Gastrocnemius medialis (tissue), 4 donors: Measurements from ENCODE around the gene SLC28A2. TPM values are rescaled to one million over a fixed set of nuclear protein-coding genes. Genes with fewer than 3 reads are reported as not detected.

ENCODE experiments used
- ATAC-seq, 2 donors: fragments of 150-250 bp; one replicate each; pipeline ENCODE4 v1.9.1; 2016
- DNase-seq, 2 donors: peaks; one replicate each; pipeline ENCODE4 v3.0.0-alpha.2; 2019
- H3K27ac ChIP-seq, 4 donors: fragments of 200-600 bp; sonication (generic); 1 replicate in 1 of 4; 2 replicates in 3 of 4; pipeline ENCODE4 v1.5.1; 2016 to 2018; ENCODE audit warnings: mild to moderate bottlenecking in 2 of 4, moderate library complexity in 1 of 4
- H3K27me3 ChIP-seq, 3 donors: fragments of 200-600 bp; sonication (generic) in 2 of 3; 1 replicate in 1 of 3; 2 replicates in 2 of 3; pipeline versions ENCODE4 v1.5.1 to v1.6.0; 2016 to 2019; ENCODE audit warnings: mild to moderate bottlenecking in 1 of 3, moderate library complexity in 1 of 3
- H3K36me3 ChIP-seq, 2 donors: fragments of 200-600 bp; sonication (generic) in 1 of 2; one replicate each; pipeline ENCODE4 v1.5.1; 2017 to 2018
- H3K4me1 ChIP-seq, 2 donors: fragments of 200-600 bp; sonication (generic) in 1 of 2; one replicate each; pipeline ENCODE4 v1.5.1; 2016 to 2017; ENCODE audit warnings: mild to moderate bottlenecking in 2 of 2
- H3K4me3 ChIP-seq, 4 donors: fragments of 200-600 bp; sonication (generic) in 3 of 4; 1 replicate in 1 of 4; 2 replicates in 3 of 4; pipeline ENCODE4 v1.5.1; 2016 to 2019; ENCODE audit warnings: mild to moderate bottlenecking in 2 of 4
- H3K9me3 ChIP-seq, 3 donors: fragments of 200-600 bp; sonication (generic) in 2 of 3; 1 replicate in 1 of 3; 2 replicates in 2 of 3; pipeline ENCODE4 v1.5.1; 2016 to 2019
- CTCF ChIP-seq, 5 experiments: fragments of 450-650 bp in 3 of 5; fragments of 200-600 bp in 2 of 5; sonication (generic) in 2 of 5; IDR thresholded peaks in 4 of 5; conservative IDR thresholded peaks in 1 of 5; 1 replicate in 4 of 5; 2 replicates in 1 of 5; pipeline ENCODE4 v1.5.1; 2016 to 2019; ENCODE audit warnings: antibody characterized with exemption in 5 of 5, mild to moderate bottlenecking in 3 of 5, moderate library complexity in 3 of 5
- POLR2A ChIP-seq, 2 donors: fragments of 450-650 bp; IDR thresholded peaks; one replicate each; pipeline ENCODE4 v1.6.1; 2017; ENCODE audit warnings: antibody characterized with exemption in 2 of 2, mild to moderate bottlenecking in 2 of 2, moderate library complexity in 2 of 2
- in situ Hi-C, 4 donors: fragments of 200-750 bp; cut with MboI; loops; one replicate each; pipeline versions ENCODE4 v1.15.0 to v1.8.0; 2017; ENCODE audit warnings: low sequenced_read_pairs in 4 of 4
- intact Hi-C: fragments of 100-400 bp; cut with DNase I; formaldehyde crosslinking; loops from one replicate; pipeline ENCODE4 v1.15.1; 2023; ENCODE audit warnings: low total_unique reads
- total RNA-seq, 4 donors: library from RNA; depleted of rRNA; stranded (reverse); fragments of >200 nt; gene quantifications; one replicate each; pipeline versions ENCODE4 v1.1.0 to v1.2.3, GENCODE V29; 2016

SLC28A2 gene
- total RNA-seq, 4 donors from 2014 or later: not detected

GRCh38 chr15:45259796-45260195 is 7.8 kb downstream of the SLC28A2 start:
- intact Hi-C loops: no loop called here
- Histone ChIP-seq H3K4me1 (no peaks in the 10 kb centered on the region), H3K27ac (no peak overlapping the region), H3K36me3 (no peaks in the 10 kb centered on the region), H3K9me3 (no peaks in the 10 kb centered on the region), H3K4me3 (no peak overlapping the region), H3K27me3 (no peaks in the 10 kb centered on the region)
- DNase-seq: no peak
- ATAC-seq: no peak
- TF ChIP-seq POLR2A (IDR thresholded peaks at IDR 0.05): no peak
- no peak for TF ChIP-seq CTCF (IDR thresholded peaks at IDR 0.05 in 4 of 5, conservative IDR thresholded peaks at IDR 0.05 in 1 of 5)
- in situ Hi-C loops: no loop called here

- no peaks in the 10 kb centered on the region for H3K27me3 ChIP-seq
- TF ChIP-seq CTCF (IDR thresholded peaks at IDR 0.05 in 4 of 5, conservative IDR thresholded peaks at IDR 0.05 in 1 of 5) (no peak), POLR2A (IDR thresholded peaks at IDR 0.05) (no peak)
- intact Hi-C loops (no loop called here), in situ Hi-C loops (no loop called here)
- H3K4me1 ChIP-seq: no peaks in the 10 kb centered on the region
- DNase-seq (no peak), ATAC-seq (no peak)
- H3K36me3 ChIP-seq: no peaks in the 10 kb centered on the region
- no peak overlapping the region for H3K4me3 ChIP-seq
- H3K27ac ChIP-seq: no peak overlapping the region
- H3K9me3 ChIP-seq: no peaks in the 10 kb centered on the region
These were observed 10.9 kb downstream of the SLC28A2 start for GRCh38 chr15:45262906-45263461.

GRCh38 chr15:45263854-45264253 is 11.8 kb downstream of the SLC28A2 start:
- no peak overlapping the region for H3K4me3 ChIP-seq
- intact Hi-C loops: no loop called here

GRCh38 chr15:45265506-45265905 is 13.5 kb downstream of the SLC28A2 start:
- H3K4me1 ChIP-seq: no peaks in the 10 kb centered on the region
- no peaks in the 10 kb centered on the region for H3K27me3 ChIP-seq
- in situ Hi-C loops (no loop called here), intact Hi-C loops (no loop called here)
- ATAC-seq (no peak), DNase-seq (no peak)
- no peak for TF ChIP-seq POLR2A (IDR thresholded peaks at IDR 0.05)
- TF ChIP-seq CTCF (IDR thresholded peaks at IDR 0.05 in 4 of 5, conservative IDR thresholded peaks at IDR 0.05 in 1 of 5): no peak
- no peak overlapping the region for H3K4me3 ChIP-seq
- H3K9me3 ChIP-seq: no peaks in the 10 kb centered on the region
- no peak overlapping the region for H3K27ac ChIP-seq
- no peaks in the 10 kb centered on the region for H3K36me3 ChIP-seq

More at GRCh38 chr15:45263854-45264253, 11.8 kb downstream of the SLC28A2 start:
- no peak overlapping the region for H3K27ac ChIP-seq
- H3K4me1 ChIP-seq: no peaks in the 10 kb centered on the region
- H3K36me3 ChIP-seq: no peaks in the 10 kb centered on the region
- DNase-seq (no peak), ATAC-seq (no peak)
- H3K27me3 ChIP-seq: no peaks in the 10 kb centered on the region
- no peak for TF ChIP-seq POLR2A (IDR thresholded peaks at IDR 0.05)
- TF ChIP-seq CTCF (IDR thresholded peaks at IDR 0.05 in 4 of 5, conservative IDR thresholded peaks at IDR 0.05 in 1 of 5): no peak
- in situ Hi-C loops: no loop called here
- H3K9me3 ChIP-seq: no peaks in the 10 kb centered on the region

- TF ChIP-seq CTCF (IDR thresholded peaks at IDR 0.05 in 4 of 5, conservative IDR thresholded peaks at IDR 0.05 in 1 of 5) (no peak), POLR2A (IDR thresholded peaks at IDR 0.05) (no peak)
- intact Hi-C loops (no loop called here), in situ Hi-C loops (no loop called here)
- ATAC-seq (no peak), DNase-seq (no peak)
- Histone ChIP-seq H3K9me3 (no peaks in the 10 kb centered on the region), H3K27ac (no peak overlapping the region), H3K36me3 (no peaks in the 10 kb centered on the region), H3K4me3 (no peak overlapping the region), H3K27me3 (no peaks in the 10 kb centered on the region), H3K4me1 (no peaks in the 10 kb centered on the region)
These were observed 16.1 kb downstream of the SLC28A2 start for GRCh38 chr15:45268135-45268534.
